SK-N-SH (cell line): Measurements from ENCODE around the gene NPC1L1. TPM values are rescaled to one million over a fixed set of nuclear protein-coding genes. Genes with fewer than 3 reads are reported as not detected.

Experiments used
- CTCF ChIA-PET: fragments of 300-600, 350-600 bp; formaldehyde crosslinking; extraction: SDS; loops from one replicate; lab custom pipeline; 2021; lab: Yijun Ruan, JAX
- POLR2A ChIA-PET: fragments of 350-600 bp; sonication (Branson Sonifier 250); formaldehyde crosslinking; extraction: SDS; loops from one replicate; lab custom pipeline; 2020; ENCODE audit warnings: antibody characterized with exemption, inconsistent platforms; lab: Yijun Ruan, JAX
- DNase-seq: peaks from one replicate; pipeline ENCODE4 v3.0.0; 2012
- H2AFZ ChIP-seq: fragments of 200-600 bp; sonication (generic); 2 replicates; pipeline ENCODE4 v1.8.1; 2016; ENCODE audit warnings: antibody characterized with exemption, mild to moderate bottlenecking, low read depth
- H3F3A ChIP-seq: fragments of 200-600 bp; sonication (generic); replicated peaks from 2 replicates; pipeline ENCODE3; 2016; ENCODE audit warnings: antibody characterized with exemption, mild to moderate bottlenecking; ENCODE audit not compliant: insufficient read depth
- H3K27ac ChIP-seq, 2 experiments: fragments of 200-500 bp in 1 of 2; fragments of 200-600 bp in 1 of 2; sonication (Bioruptor generic) in 1 of 2; sonication (generic), shearing (Covaris generic) in 1 of 2; 2 replicates each; pipeline versions ENCODE4 v1.5.1 to v1.6.1; 2014 to 2016; ENCODE audit warnings: low read depth in 2 of 2, inconsistent platforms in 1 of 2, low read length in 1 of 2, mild to moderate bottlenecking in 1 of 2, mixed read lengths in 1 of 2
- H3K27me3 ChIP-seq: fragments of 200-600 bp; sonication (generic), shearing (Covaris generic); 2 replicates; pipeline ENCODE4 v1.6.1; 2016; ENCODE audit warnings: mixed run types; ENCODE audit not compliant: insufficient read depth
- H3K36me3 ChIP-seq, 2 experiments: fragments of 200-500 bp in 1 of 2; fragments of 200-600 bp in 1 of 2; sonication (Bioruptor generic) in 1 of 2; sonication (generic) in 1 of 2; replicated peaks in 1 of 2; 2 replicates each; pipeline versions ENCODE3 to v1.5.1; 2014 to 2016; ENCODE audit warnings: low read length in 1 of 2, mild to moderate bottlenecking in 1 of 2; ENCODE audit not compliant: insufficient read depth in 2 of 2, control insufficient read depth in 1 of 2
- H3K4me1 ChIP-seq, 2 experiments: fragments of 200-500 bp in 1 of 2; fragments of 200-600 bp in 1 of 2; sonication (Bioruptor generic) in 1 of 2; sonication (generic), shearing (Covaris generic) in 1 of 2; 2 replicates each; pipeline versions ENCODE4 v1.5.1 to v1.6.1; 2014 to 2016; ENCODE audit warnings: low read depth in 1 of 2, low read length in 1 of 2, mixed run types in 1 of 2; ENCODE audit not compliant: insufficient read depth in 2 of 2, control insufficient read depth in 1 of 2
- H3K4me2 ChIP-seq: fragments of 200-600 bp; sonication (generic), shearing (Covaris generic); 2 replicates; pipeline ENCODE4 v1.6.1; 2017; ENCODE audit warnings: mixed run types
- H3K4me3 ChIP-seq, 2 experiments: fragments of 200-500 bp in 1 of 2; fragments of 200-600 bp in 1 of 2; sonication (Bioruptor generic) in 1 of 2; sonication (generic), shearing (Covaris generic) in 1 of 2; 2 replicates each; pipeline versions ENCODE4 v1.5.1 to v1.8.1; 2014 to 2016; ENCODE audit warnings: low read depth in 2 of 2, inconsistent platforms in 1 of 2, low read length in 1 of 2, mild to moderate bottlenecking in 1 of 2, mixed read lengths in 1 of 2, moderate library complexity in 1 of 2
- H3K79me2 ChIP-seq: fragments of 200-600 bp; sonication (generic); 2 replicates; pipeline ENCODE4 v1.8.1; 2017; ENCODE audit warnings: mild to moderate bottlenecking; ENCODE audit not compliant: insufficient read depth
- H3K9ac ChIP-seq: fragments of 200-600 bp; sonication (generic); 2 replicates; pipeline ENCODE4 v1.6.1; 2017; ENCODE audit warnings: mixed run types
- H3K9me2 ChIP-seq: fragments of 200-600 bp; sonication (generic); 2 replicates; pipeline ENCODE4 v1.6.1; 2017; ENCODE audit warnings: mixed run types
- H3K9me3 ChIP-seq: fragments of 200-600 bp; sonication (generic); 2 replicates; pipeline ENCODE4 v1.6.1; 2017; ENCODE audit warnings: mixed run types, mild to moderate bottlenecking, moderate library complexity
- H4K20me1 ChIP-seq: fragments of 200-600 bp; sonication (generic); 2 replicates; pipeline ENCODE4 v1.6.1; 2017; ENCODE audit warnings: mild to moderate bottlenecking, mixed run types; ENCODE audit not compliant: insufficient read depth
- ELF1 ChIP-seq: IDR thresholded peaks from 2 replicates; pipeline ENCODE4 v1.4.0; 2012
- FOSL2 ChIP-seq: IDR thresholded peaks from 2 replicates; pipeline ENCODE4 v1.4.0; 2012; ENCODE audit warnings: low read depth, mild to moderate bottlenecking, moderate library complexity, borderline replicate concordance
- GABPA ChIP-seq: IDR thresholded peaks from 2 replicates; pipeline ENCODE4 v1.4.0; 2012; ENCODE audit warnings: low read depth, mild to moderate bottlenecking
- GATA2 ChIP-seq: sonication (generic); formaldehyde crosslinking; IDR thresholded peaks from 2 replicates; pipeline ENCODE4 v1.5.0; 2020; ENCODE audit warnings: mild to moderate bottlenecking, missing genetic modification reagents
- IRF3 ChIP-seq: fragments of 150-350 bp; IDR thresholded peaks from 2 replicates; pipeline ENCODE4 v1.6.1; 2016; ENCODE audit warnings: mild to moderate bottlenecking, low read depth, low read length
- MAX ChIP-seq: IDR thresholded peaks from 2 replicates; pipeline ENCODE4 v1.4.0; 2012; ENCODE audit warnings: low read depth
- NFIC ChIP-seq: IDR thresholded peaks from 2 replicates; pipeline ENCODE4 v1.4.0; 2012; ENCODE audit warnings: borderline replicate concordance
- PBX3 ChIP-seq: IDR thresholded peaks from 2 replicates; pipeline ENCODE4; 2012
- POLR2AphosphoS5 ChIP-seq: IDR thresholded peaks from 2 replicates; pipeline ENCODE4 v1.6.1; 2012; ENCODE audit warnings: low read depth, low read length
- REST ChIP-seq: IDR thresholded peaks from 2 replicates; pipeline ENCODE4 v1.6.1; 2012; ENCODE audit warnings: mild to moderate bottlenecking, low read depth, low read length, moderate library complexity
- RFX5 ChIP-seq: IDR thresholded peaks from 2 replicates; pipeline ENCODE4 v1.6.1; 2012; ENCODE audit warnings: mild to moderate bottlenecking, improper control_type of control experiment, low read length
- SIN3A ChIP-seq: IDR thresholded peaks from 2 replicates; pipeline ENCODE4 v1.6.1; 2012; ENCODE audit warnings: low read depth, mild to moderate bottlenecking, low read length, moderate library complexity, borderline replicate concordance
- TAF1 ChIP-seq: IDR thresholded peaks from 2 replicates; pipeline ENCODE4 v1.6.1; 2012; ENCODE audit warnings: low read depth, mild to moderate bottlenecking, low read length, moderate library complexity, borderline replicate concordance
- WGBS: methylation state at CpG from one replicate; pipeline ENCODE4 v1.1.6; 2017; ENCODE audit warnings: low lambda C conversion rate; 5-methylcytosine and 5-hydroxymethylcytosine counted together
- polyA plus RNA-seq, 3 experiments: library from polyadenylated mRNA; depleted of rRNA; stranded (reverse); fragments of >200 nt; gene quantifications; 2 replicates each; pipeline ENCODE4 v1.2.3, GENCODE V29; 2012

Gene NPC1L1
- 0.03 TPM in 1 of 2 replicates, not detected in the other for polyA plus RNA-seq (2012; rRNA removed)
- under 0.01 TPM in 1 of 2 replicates, not detected in the other for polyA plus RNA-seq (2012; cell fraction: cytosol; rRNA removed)
- 0.05 and 0.12 TPM in 2 replicates for polyA plus RNA-seq (2012; cell fraction: nucleus; rRNA removed)

- Histone ChIP-seq H3K9me3 (no peaks in the 10 kb centered on the region), H2AFZ (no peak within 1 kb of the TSS), H4K20me1 (no peaks in the 10 kb centered on the region), H3K9me2 (no peaks in the 10 kb centered on the region), H3K9ac (no peak within 1 kb of the TSS), H3K4me3 (no peak within 1 kb of the TSS), H3K4me1 (peaks cover 0 to 16% of the 10 kb centered on the region in 2 experiments; a peak in 1 of 4 replicates), H3F3A (no peaks in the 10 kb centered on the region), H3K27ac (no peak within 1 kb of the TSS; a peak in 1 of 4 replicates), H3K4me2 (no peak within 1 kb of the TSS), H3K27me3 (no peaks in the 10 kb centered on the region), H3K79me2 (no peaks in the 10 kb centered on the region), H3K36me3 (no peaks in the 10 kb centered on the region)
- TF ChIP-seq FOSL2, result no peak
- TF ChIP-seq IRF3, result no peak
- TF ChIP-seq GATA2, result no peak
- no peak for TF ChIP-seq REST
- no peak for TF ChIP-seq GABPA
- no peak for TF ChIP-seq ELF1
- no peak for TF ChIP-seq PBX3
- no peak for TF ChIP-seq NFIC
- ChIA-PET CTCF (interaction anchor here (1.6 to 9.1 kb wide), 2 partner anchors 24 to 299 kb away, joined by 5 to 55 read pairs; no protein-coding TSS in a partner anchor), POLR2A (interaction anchor here (1.4 kb wide), 1 partner anchor 23 kb away, joined by 3 read pairs; no protein-coding TSS in a partner anchor)
- 75% methylated on average over 19 of the region's 20 CpGs for WGBS
- DNase-seq, result peak; percentile 62
Measured at GRCh38 chr7:44541028-44541869, at the start of gene NPC1L1. TSS of gene NPC1L1 (minus strand) at chr7:44541330. CDS start at chr7:44541259, 71 bp downstream.

- ChIA-PET POLR2A (interaction anchor here (1.2 kb wide), 1 partner anchor 9 kb away, joined by 6 read pairs; the partner anchor contains the start of gene TMED4), CTCF (interaction anchor here (0.7 to 1.4 kb wide), 3 partner anchors 16 to 546 kb away, joined by 3 to 4 read pairs (median 3); partner anchors contain the start of gene OGDH)
- no peak overlapping the region for H3K9ac ChIP-seq
- WGBS, result 88% methylated on average over 1 of the region's 1 CpG
- TF ChIP-seq MAX, result no peak
- no peak for TF ChIP-seq RFX5
- no peak for TF ChIP-seq SIN3A
- no peak for TF ChIP-seq FOSL2
- no peak for TF ChIP-seq TAF1
- no peak for TF ChIP-seq POLR2AphosphoS5
- H3K27ac ChIP-seq, result no peak overlapping the region
- H3K4me2 ChIP-seq, result no peak overlapping the region
- no peaks in the 10 kb centered on the region for H3K9me2 ChIP-seq
- H3K9me3 ChIP-seq, result no peaks in the 10 kb centered on the region
- DNase-seq, result no peak
- no peaks in the 10 kb centered on the region for H3K36me3 ChIP-seq
- H3F3A ChIP-seq, result no peaks in the 10 kb centered on the region
- no peaks in the 10 kb centered on the region for H3K4me1 ChIP-seq
- no peak overlapping the region for H3K4me3 ChIP-seq
- H3K27me3 ChIP-seq, result no peaks in the 10 kb centered on the region
- no peak overlapping the region for H2AFZ ChIP-seq
- no peaks in the 10 kb centered on the region for H3K79me2 ChIP-seq
- no peaks in the 10 kb centered on the region for H4K20me1 ChIP-seq
Measured at GRCh38 chr7:44590910-44591309, 49.8 kb upstream of the NPC1L1 start.
